ENCODE measurements around the gene METTL24.

METTL24 gene

GRCh38 chr6:110207652-110208051 lies 150.5 kb downstream of the METTL24 start:
- no peaks in the 10 kb centered on the region for H3K4me1 ChIP-seq (ENCODE audit: control insufficient read depth, low read depth, low read length)
- no peaks in the 10 kb centered on the region for H3K27me3 ChIP-seq (ENCODE audit: control insufficient read depth, insufficient read depth, low read length)
- no peaks in the 10 kb centered on the region for H3K9me3 ChIP-seq (ENCODE audit: control insufficient read depth, low read depth, low read length)
- H3K36me3 ChIP-seq (ENCODE audit: control insufficient read depth, low read depth, low read length): peaks cover 29% of the 10 kb centered on the region
- H3K9ac ChIP-seq (ENCODE audit: low read length): no peak overlapping the region
- H3K4me3 ChIP-seq (ENCODE audit: low read length): no peak overlapping the region
- H3K27ac ChIP-seq (ENCODE audit: low read length): no peak overlapping the region

- Histone ChIP-seq H3K9ac (ENCODE audit: low read length) (no peak overlapping the region), H3K4me1 (ENCODE audit: control insufficient read depth, low read depth, low read length) (no peaks in the 10 kb centered on the region), H3K27me3 (ENCODE audit: control insufficient read depth, insufficient read depth, low read length) (no peaks in the 10 kb centered on the region), H3K27ac (ENCODE audit: low read length) (no peak overlapping the region), H3K9me3 (ENCODE audit: control insufficient read depth, low read depth, low read length) (no peaks in the 10 kb centered on the region), H3K4me3 (ENCODE audit: low read length) (no peak overlapping the region), H3K36me3 (ENCODE audit: control insufficient read depth, low read depth, low read length) (no peaks in the 10 kb centered on the region)
Measured at GRCh38 chr6:110201151-110201884, 156.8 kb downstream of the METTL24 start.

- H3K9me3 ChIP-seq (ENCODE audit: control insufficient read depth, low read depth, low read length): no peaks in the 10 kb centered on the region
- H3K27ac ChIP-seq (ENCODE audit: low read length): no peak overlapping the region
- H3K4me1 ChIP-seq (ENCODE audit: control insufficient read depth, low read depth, low read length): no peaks in the 10 kb centered on the region
- H3K36me3 ChIP-seq (ENCODE audit: control insufficient read depth, low read depth, low read length): peaks cover 8% of the 10 kb centered on the region
- H3K4me3 ChIP-seq (ENCODE audit: low read length): no peak overlapping the region
- H3K9ac ChIP-seq (ENCODE audit: low read length): no peak overlapping the region
- H3K27me3 ChIP-seq (ENCODE audit: control insufficient read depth, insufficient read depth, low read length): no peaks in the 10 kb centered on the region
Measured at GRCh38 chr6:110198561-110198960, 159.6 kb downstream of the METTL24 start.

- H3K27ac ChIP-seq (ENCODE audit: low read length): no peak overlapping the region
- H3K27me3 ChIP-seq (ENCODE audit: control insufficient read depth, insufficient read depth, low read length): no peaks in the 10 kb centered on the region
- no peaks in the 10 kb centered on the region for H3K4me1 ChIP-seq (ENCODE audit: control insufficient read depth, low read depth, low read length)
- peaks cover 10% of the 10 kb centered on the region for H3K36me3 ChIP-seq (ENCODE audit: control insufficient read depth, low read depth, low read length)
- H3K4me3 ChIP-seq (ENCODE audit: low read length): no peak overlapping the region
- no peaks in the 10 kb centered on the region for H3K9me3 ChIP-seq (ENCODE audit: control insufficient read depth, low read depth, low read length)
- H3K9ac ChIP-seq (ENCODE audit: low read length): no peak overlapping the region
Measured at GRCh38 chr6:110196874-110197273, 161.3 kb downstream of the METTL24 start.

- no peak overlapping the region for H3K4me3 ChIP-seq (ENCODE audit: low read length)
- peaks cover 10% of the 10 kb centered on the region for H3K36me3 ChIP-seq (ENCODE audit: control insufficient read depth, low read depth, low read length)
- no peak overlapping the region for H3K9ac ChIP-seq (ENCODE audit: low read length)
- H3K27me3 ChIP-seq (ENCODE audit: control insufficient read depth, insufficient read depth, low read length): no peaks in the 10 kb centered on the region
- no peaks in the 10 kb centered on the region for H3K4me1 ChIP-seq (ENCODE audit: control insufficient read depth, low read depth, low read length)
- no peaks in the 10 kb centered on the region for H3K9me3 ChIP-seq (ENCODE audit: control insufficient read depth, low read depth, low read length)
- no peak overlapping the region for H3K27ac ChIP-seq (ENCODE audit: low read length)
Measured at GRCh38 chr6:110195639-110196038, 162.5 kb downstream of the METTL24 start.

All from iPS-18a (cell line).